Measurements from ENCODE around the gene SUCLG2.

Gene SUCLG2

GRCh38 chr3:67509471-67510075 lies 144.8 kb downstream of the SUCLG2 start:
- no peak for DNase-seq (ENCODE audit: low spot score)

GRCh38 chr3:67507584-67507983 lies 146.8 kb downstream of the SUCLG2 start:
- no peak for DNase-seq (ENCODE audit: low spot score)

- no peak for DNase-seq (ENCODE audit: low spot score)
These were observed 153.7 kb downstream of the SUCLG2 start for GRCh38 chr3:67500709-67501108.

- no peak for DNase-seq (ENCODE audit: low spot score)
These were observed 156.7 kb downstream of the SUCLG2 start for GRCh38 chr3:67497746-67498145.

- DNase-seq (ENCODE audit: low spot score) = no peak
These were observed 158.7 kb downstream of the SUCLG2 start for GRCh38 chr3:67495751-67496150.

- DNase-seq (ENCODE audit: low spot score) = no peak
These were observed 160.6 kb downstream of the SUCLG2 start for GRCh38 chr3:67493808-67494207.

GRCh38 chr3:67490658-67491057 lies 163.8 kb downstream of the SUCLG2 start:
- DNase-seq (ENCODE audit: low spot score) = no peak

- DNase-seq (ENCODE audit: low spot score) = no peak
These were observed 164.6 kb downstream of the SUCLG2 start for GRCh38 chr3:67489816-67490215.

- DNase-seq (ENCODE audit: low spot score) = no peak
These were observed 166.8 kb downstream of the SUCLG2 start for GRCh38 chr3:67487564-67488114.

- DNase-seq (ENCODE audit: low spot score) = no peak
These were observed 167.5 kb downstream of the SUCLG2 start for GRCh38 chr3:67486883-67487282.

- no peak for DNase-seq (ENCODE audit: low spot score)
These were observed 170.3 kb downstream of the SUCLG2 start for GRCh38 chr3:67484085-67484484.

GRCh38 chr3:67481126-67481525 lies 173.3 kb downstream of the SUCLG2 start:
- no peak for DNase-seq (ENCODE audit: low spot score)

GRCh38 chr3:67478423-67478822 lies 176.0 kb downstream of the SUCLG2 start:
- no peak for DNase-seq (ENCODE audit: low spot score)

- no peak for DNase-seq (ENCODE audit: low spot score)
These were observed 180.1 kb downstream of the SUCLG2 start for GRCh38 chr3:67474311-67474710.

- DNase-seq (ENCODE audit: low spot score) = no peak
These were observed 181.7 kb downstream of the SUCLG2 start for GRCh38 chr3:67472674-67473201.

GRCh38 chr3:67470207-67470606 lies 184.2 kb downstream of the SUCLG2 start:
- no peak for DNase-seq (ENCODE audit: low spot score)

- DNase-seq (ENCODE audit: low spot score) = no peak
These were observed 185.9 kb downstream of the SUCLG2 start for GRCh38 chr3:67468511-67468910.

GRCh38 chr3:67463656-67464055 lies 190.8 kb downstream of the SUCLG2 start:
- no peak for DNase-seq (ENCODE audit: low spot score)

GRCh38 chr3:67462187-67462586 lies 192.2 kb downstream of the SUCLG2 start:
- DNase-seq (ENCODE audit: low spot score) = no peak

- DNase-seq (ENCODE audit: low spot score) = no peak
These were observed 192.7 kb downstream of the SUCLG2 start for GRCh38 chr3:67461667-67462142.

GRCh38 chr3:67460841-67461510 lies 193.4 kb downstream of the SUCLG2 start:
- no peak for DNase-seq (ENCODE audit: low spot score)

GRCh38 chr3:67459796-67460195 lies 194.6 kb downstream of the SUCLG2 start:
- DNase-seq (ENCODE audit: low spot score) = no peak

- no peak for DNase-seq (ENCODE audit: low spot score)
These were observed 195.4 kb downstream of the SUCLG2 start for GRCh38 chr3:67458896-67459530.
